Left renal cortex interstitium (tissue), 4 donors: Measurements from ENCODE around the gene LRRC9. TPM values are rescaled to one million over a fixed set of nuclear protein-coding genes. Genes with fewer than 3 reads are reported as not detected.
"Not testable (repeated sequence)": the region's sequence is repeated elsewhere in the genome, so short reads cannot be mapped to it uniquely, and the experiment has no call there.

Experiments used
- DNase-seq, 4 donors: peaks; one replicate each; pipeline ENCODE4 v3.0.0-alpha.2; 2013; ENCODE audit warnings: low read depth in 4 of 4, low spot score in 2 of 4, missing footprints in 1 of 4
- polyA plus RNA-seq, 4 donors: library from polyadenylated mRNA; unstranded; fragments of 120-200 nt; gene quantifications; one replicate each; pipeline ENCODE4 v1.2.1, GENCODE V29; 2013; ENCODE audit not compliant: insufficient read length in 4 of 4

Gene LRRC9
- 1 to 10 TPM; 1.8 to 3.5 (median 2.5) TPM for polyA plus RNA-seq

DNA sequence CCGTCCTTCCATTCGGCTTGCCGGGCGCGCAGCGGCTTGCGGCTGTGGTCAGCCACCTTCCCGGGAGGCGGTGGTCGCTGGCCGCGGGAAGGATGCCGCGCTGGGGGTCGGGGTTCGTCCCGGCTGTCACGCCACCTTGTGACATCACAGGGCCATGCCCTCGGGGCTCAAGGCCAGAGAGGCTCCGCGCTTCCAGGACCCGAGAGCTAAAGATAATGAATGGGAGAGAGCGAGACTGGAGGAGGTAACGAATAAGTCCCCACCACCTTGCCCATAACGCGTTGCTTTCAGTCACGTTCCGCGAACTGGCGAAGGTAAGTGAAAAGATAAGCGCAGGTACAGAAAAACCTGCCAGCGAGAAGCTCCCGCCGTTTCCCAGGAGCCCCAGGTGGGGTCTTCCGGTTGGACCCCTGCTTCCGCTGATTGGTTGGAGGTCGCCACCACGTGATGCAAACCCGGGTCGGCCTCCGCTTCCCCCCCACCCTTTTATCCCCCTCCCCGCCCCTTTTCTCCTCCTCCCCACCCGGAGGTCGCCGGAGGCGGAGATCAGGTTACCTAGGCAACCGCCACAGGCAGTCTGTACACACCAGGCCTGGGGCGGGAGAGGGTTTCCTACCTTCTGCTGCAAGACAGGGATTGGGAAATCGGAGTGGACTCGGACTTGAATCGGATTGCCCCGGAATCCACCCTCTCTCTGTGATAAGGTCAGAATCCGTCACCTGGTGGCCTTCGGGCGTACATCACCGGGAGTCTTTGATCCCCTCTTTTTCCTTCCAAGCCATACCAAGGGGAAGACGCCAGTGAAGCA, at the start of gene LRRC9:
Gene LRRC9, plus strand, starts transcription at position 575 of the 808 bp plus-strand sequence.
- DNase-seq, result peak in 3 of 4 donors; percentile 53 to 62 (median 60)

DNA sequence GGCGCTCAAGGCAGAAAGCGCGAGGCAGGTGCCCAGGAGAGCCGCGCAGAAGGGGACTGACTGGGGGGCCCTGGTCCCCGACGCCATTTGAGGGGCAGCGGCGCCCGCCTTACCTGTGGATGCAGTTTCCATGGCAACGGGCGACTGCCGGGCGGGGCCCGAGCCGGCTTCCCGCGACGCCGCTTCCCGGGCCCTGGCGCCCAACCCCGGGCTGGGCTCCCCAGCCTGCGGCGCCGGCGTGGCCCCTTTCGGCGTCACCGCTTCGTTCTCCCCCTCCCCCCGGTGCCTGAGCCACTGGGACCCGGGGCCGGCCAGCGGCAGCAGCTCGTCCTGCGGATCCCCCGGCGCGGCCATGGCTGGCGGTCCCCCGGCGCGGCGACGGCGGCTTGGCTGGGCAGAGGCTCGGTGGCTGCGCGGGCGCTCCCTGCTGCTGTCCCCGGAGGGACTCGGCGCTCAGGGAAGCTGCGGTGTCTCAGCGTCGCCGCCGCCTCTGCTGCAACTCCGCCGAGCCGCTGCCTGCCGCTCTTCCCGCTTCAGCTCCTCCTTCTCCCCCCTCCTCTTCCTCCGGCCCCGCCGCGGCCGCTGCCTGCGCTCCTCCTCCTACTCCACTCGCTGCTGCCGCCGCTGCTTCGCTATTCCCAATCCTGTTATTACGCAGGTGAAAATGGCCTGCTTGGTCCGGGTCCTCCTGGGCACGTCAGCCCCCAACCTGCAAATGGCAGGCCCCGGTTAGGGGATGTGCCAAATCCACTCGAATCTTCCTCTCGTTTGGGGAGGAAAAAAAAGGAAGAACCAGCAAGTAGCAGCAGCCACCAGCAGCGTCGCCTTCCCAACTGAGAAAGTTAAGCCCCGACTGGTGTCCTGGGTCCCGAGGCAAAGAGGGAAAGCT, 49.4 kb upstream of the LRRC9 start, which contains the start of gene RTN1:
Gene RTN1, minus strand, starts transcription at position 500 of the 889 bp plus-strand sequence. Its CDS starts 146 bp downstream, at position 354.
- DNase-seq, result peak in 3 of 4 donors; percentile 44 to 63 (median 52)

DNA sequence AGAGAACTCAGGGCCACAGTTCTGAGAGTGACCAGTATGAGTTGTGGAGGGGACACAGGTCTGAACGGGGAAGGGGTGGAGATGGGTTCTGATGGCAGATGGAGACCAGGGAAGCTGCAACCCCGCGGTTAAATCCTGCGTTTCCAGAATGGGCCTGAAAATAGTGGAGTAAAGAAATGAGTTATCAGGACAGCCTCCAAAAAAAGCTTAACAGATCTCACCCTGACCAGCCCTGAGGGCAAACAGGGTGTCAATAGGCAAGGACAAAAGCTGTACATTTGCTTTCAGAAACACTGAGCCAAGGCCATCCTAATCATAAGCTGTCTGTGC, 48.8 kb upstream of the LRRC9 start:
- DNase-seq, result no peak

DNA sequence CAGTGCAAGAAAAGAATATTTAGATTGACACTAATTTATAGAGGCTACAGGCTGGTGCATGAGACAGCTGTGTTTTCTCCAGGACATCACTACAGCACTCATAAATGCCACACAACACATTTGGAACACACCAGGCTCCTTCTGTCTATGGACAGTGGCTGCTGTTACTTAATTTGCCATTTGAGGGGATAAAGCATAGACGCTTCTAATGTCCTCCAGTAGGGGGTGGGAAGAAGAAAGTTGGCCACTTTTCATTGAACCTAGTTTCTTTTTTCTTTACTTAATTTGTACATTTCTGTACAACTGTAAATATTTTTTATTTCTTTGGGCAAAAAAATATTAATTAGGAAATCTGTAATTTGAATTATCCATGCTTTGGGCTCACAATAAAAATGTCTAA, 37.0 kb upstream of the LRRC9 start:
- DNase-seq, result no peak

DNA sequence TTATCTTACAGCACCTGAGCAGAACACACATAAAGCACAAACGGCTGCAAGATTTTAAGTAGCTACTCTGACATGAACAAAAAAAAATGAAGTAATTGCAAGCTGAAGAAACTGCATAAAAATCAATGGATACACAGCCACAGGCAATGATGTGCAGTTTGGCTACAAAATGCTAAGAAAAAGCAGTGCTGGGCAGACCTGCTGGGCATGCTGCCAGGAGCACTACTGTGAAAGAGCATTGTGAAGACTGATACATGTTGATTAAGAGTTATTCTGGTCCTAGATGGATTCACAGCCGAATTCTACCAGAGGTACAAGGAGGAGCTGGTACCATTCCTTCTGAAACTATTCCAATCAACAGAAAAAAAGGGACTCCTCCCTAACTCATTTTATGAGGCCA, 29.3 kb upstream of the LRRC9 start:
- DNase-seq, result no peak

DNA sequence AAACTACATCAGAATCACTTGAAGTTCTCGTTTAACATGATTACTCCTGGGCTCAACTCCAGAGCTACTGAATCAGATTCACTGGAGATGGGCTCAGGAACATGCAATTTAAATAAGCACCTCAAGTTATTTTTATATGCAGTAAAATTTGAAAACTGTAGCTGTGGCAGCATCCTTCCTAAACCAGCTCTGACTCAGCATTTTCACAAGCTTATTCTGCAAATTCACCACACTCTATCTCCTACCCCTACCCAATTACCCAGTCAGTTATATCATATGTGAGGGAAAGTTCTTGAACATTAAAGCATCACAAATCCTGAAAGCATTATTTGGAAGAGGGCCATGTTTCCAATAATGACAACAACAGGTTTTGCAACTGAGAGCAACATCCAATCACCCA, 24.2 kb upstream of the LRRC9 start:
- DNase-seq, result no peak

DNA sequence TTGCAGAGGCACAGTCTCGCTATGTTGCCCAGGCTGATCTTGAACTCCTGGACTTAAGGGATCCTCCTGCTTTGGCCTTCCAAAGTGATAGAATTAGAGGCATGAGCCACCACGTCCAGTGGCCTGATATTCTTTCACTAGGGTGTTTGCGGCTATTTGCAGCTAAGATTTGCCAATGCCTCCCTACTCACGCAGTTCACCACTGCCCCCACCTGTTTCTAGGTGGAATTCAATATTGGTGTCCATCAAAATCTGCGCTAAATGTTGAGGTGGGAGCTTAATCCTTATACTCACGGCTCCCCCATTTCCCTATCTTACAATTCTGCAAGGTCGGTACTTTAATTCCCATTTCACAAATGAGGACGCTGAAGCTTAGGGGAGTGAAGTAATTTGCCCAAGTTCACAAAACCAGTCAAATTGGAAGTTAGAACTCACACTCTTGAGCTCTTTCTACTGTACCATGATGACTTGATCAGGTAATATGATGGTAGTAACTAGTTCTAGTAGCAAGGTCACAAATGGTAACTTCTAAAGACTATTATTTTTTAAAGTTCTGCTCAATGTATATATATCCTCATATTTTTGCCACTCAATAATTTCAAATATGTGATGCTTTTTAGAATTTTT, 22.1 kb upstream of the LRRC9 start:
- DNase-seq, result peak in 2 of 4 donors; percentile 9 to 21

DNA sequence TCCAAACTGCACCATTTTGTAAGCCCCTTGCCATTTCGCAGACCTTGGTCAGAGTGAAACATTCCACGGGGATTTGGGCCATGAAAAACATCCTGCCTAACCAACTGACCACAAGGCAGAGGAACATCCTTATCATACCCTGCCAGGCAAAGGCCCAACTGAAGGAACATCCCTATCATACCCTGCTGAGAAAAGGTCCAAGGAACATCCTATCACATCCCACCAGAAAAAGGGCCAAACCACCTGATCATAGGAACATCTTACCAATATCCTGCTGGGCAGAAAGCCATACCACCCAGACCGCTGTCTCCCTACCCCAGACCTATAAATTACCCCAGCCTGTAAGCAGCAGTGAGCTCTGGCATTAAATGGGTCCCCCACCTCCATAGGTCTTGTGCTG, 19.4 kb upstream of the LRRC9 start:
- DNase-seq, result no peak

DNA sequence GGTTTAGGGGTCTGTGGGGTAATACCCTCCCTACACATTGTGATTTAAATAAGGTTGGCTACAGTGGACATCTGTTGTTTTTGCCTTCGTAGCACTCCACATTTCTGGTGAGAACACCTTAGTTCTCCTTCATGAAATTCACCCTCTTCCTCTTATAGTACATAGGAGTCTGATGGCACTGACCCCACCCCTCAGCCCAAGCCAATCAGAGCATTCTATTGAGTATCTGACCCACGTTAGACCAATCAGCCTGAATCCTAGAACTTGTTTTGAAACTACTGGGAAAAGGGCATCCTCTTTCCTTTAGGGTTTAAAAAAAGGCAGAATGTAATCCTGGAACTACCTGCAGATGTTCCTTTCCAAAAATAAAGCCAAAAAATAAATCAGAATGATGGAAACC, 15.8 kb upstream of the LRRC9 start:
- no peak for DNase-seq

DNA sequence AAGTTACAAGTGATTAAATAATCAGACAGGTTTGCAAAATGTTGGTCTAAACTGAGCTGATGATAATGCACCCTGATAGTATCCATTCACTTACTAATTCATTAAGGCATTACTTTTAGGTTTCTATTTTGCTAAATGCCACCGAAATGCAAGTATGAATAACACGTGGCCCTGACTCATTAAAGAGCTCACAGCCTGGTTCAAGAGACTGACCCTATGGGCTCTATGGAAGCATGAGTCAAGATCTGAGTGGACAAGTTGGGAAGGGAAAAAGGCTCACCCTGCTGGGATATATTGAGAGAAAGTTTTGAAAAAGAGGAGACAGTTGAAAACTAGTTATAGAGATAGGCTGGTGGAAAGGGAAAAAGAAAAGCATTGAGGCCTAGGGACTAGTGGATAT, 14.8 kb upstream of the LRRC9 start:
- DNase-seq, result no peak

DNA sequence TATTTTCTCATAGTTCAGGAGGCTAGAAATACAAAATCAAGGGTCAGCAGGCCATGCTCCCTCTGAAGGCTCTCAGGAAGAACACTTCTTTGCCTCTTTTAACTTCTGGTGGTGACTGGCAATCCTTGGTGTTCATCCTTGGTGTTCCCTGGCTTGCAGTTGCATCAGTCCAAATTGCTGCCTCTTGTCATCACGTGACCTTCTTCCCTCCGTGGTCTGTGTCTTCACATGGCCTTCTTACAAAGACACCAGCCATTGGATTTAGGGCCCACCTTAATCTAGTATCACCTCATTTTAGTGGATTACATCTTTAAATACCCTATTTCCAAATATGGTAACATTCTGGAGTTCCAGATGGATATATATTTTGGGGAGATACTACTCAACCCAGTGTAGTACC, 7.5 kb upstream of the LRRC9 start:
- DNase-seq, result no peak

DNA sequence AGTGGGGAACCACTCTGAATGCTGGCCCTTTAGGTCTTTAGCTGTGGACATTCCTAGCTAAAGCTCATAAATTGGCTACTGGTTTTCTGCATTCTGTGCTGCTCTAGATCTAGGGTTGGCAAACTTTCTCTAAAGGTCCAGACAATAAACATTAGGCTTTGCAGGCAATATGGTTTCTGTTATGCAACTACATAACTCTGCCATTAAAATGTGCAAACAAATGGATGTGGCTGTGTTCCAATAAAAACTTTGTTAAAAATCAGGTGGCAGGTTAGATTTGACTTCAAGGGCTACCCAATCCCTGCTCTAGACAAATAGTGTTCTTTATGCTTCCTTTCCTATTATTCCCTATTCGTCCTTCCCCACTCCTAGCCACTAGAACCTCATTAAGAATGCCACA, 6.8 kb upstream of the LRRC9 start:
- DNase-seq, result no peak

DNA sequence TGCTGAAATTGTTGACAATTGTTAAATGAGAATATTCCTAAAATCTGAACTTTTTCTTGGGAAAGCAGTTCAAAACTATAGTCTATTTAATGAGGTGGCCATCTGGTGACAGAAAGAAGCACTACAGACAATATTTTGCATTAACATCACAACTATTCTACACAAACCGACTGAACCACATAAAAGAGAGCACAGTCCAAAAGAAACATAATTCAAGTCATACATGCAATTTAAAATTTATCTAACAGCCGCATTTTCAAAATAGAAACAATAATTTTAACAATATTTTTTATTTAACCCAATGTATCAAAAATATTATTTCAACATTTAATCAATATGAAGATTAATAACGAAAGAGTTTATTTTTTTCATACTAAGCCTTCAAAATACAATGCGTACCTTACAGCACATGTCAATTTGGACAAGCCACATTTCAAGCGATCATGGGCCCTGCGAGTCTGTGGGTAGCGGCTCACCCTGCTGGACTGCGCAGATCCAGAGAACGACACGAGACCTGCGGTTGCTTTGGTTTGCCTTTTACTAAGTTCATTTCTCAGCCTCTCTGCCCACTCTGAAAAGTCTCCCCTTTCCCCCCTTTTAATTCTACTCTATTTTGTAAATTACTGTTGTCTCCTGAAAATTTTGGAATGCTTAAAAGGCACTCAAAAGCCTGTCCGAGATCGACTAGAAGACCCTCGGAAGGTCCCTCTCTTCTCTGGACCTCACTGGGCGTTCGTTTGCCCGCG, 947 bp upstream of the LRRC9 start:
- peak in 2 of 4 donors; percentile 11 to 43 for DNase-seq

DNA sequence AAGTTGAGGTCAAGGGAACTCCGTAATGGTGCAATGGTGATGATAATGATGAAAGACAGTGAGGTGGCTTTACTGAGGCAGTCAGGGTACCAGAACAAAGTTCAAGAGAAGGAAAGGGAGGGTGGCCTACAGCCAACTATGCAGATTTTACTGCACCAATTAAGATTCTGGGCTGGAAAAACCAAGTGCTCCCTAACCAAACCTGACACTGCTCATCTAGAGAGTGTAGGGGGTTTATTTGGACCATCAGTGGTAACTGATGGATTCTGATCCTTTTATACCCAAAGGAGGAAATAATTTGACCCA, 387 bp downstream of the LRRC9 start:
- peak in 1 of 4 donors; percentile 18 for DNase-seq

DNA sequence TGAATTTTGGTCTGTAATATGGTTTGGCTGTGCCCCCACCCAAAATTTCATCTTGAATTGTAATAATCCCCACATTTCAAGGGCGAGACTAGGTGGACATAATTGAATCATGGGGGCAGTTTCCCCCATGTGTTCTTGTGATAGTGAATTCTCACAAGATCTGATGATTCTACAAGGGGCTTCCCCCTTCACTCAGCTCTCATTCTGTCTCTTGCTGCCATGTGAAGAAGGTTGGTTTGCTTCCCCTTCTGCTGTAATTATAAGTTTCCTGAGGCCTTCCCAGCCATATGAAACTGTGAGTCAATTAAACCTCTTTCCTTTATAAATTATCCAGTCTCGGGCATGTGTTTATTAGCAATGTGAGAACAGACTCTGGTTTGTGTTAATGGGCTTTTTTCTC, 5.9 kb downstream of the LRRC9 start:
- no peak for DNase-seq

DNA sequence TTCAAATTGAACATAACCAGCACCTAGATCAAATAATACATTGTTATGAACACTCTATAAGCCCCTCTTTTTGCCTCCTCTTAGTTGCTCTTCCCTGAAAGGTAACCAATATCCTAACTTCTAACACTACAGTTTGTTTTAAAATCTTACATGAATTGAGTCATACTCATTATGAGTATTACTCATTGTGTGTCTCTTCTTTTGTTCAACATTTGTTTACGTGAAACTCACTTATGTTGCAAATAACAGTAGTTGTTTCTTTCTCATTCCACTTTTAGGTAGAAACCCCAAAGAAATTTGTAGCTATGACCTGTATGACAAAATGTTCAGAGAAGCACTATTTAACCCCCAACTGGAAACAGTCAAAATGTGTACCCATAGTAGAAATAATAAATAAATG, 6.6 kb downstream of the LRRC9 start:
- no peak for DNase-seq

DNA sequence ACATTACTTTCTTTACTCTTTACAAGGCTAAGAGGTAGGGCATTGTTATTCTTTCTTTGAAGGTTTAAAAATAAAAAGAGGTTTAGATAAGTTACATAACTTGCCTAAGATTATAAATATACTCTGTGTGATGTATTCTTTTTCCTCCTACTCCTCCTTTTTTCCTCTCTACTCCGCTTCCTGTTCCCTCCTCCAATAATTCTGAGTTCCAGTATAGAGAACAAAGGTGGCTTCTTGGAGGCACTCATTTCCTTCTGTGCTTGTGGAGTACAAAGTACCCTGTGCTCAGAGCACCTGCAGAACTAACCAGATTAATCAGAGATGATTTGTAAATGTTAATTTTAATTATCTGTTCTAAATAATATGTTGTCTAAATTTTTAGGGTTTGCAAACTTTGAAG, 11.3 kb downstream of the LRRC9 start:
- no peak for DNase-seq

DNA sequence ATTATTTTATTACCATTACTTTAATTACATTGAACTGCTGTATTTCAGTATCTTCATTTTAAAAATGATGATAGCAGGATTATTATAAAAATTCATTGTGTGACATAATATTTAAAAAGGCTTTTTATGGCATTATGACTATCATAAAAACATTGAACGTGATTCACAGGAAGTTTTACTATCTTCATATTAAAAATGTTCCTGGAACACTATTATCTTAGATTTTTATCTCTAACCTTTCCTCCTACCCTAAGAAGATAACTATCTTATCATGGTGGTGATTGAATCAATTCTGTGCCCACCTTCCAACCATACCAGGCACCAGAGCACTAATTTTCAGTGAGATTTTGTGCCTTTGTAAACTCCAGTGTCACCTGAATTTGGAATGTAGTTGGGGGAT, 16.2 kb downstream of the LRRC9 start:
- DNase-seq, result no peak

DNA sequence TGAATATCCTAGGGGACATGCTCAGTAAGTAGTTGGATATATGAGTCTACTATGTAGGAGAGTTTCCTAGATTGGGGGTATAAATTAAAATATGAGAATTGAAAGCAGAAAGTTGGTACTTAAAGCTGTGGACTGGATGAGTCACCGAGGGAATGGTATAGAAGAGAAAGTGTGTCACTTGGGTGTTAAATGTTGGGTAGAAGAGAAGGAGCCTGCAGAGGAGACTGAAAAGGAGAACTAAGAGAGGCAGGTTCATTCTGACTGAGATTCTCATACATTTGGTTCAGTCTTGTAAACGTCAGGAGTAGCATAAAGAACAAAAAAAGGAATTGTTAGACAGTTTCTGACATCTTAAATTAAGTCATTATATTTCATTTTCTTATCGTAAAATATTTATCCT, 19.9 kb downstream of the LRRC9 start:
- DNase-seq, result no peak

DNA sequence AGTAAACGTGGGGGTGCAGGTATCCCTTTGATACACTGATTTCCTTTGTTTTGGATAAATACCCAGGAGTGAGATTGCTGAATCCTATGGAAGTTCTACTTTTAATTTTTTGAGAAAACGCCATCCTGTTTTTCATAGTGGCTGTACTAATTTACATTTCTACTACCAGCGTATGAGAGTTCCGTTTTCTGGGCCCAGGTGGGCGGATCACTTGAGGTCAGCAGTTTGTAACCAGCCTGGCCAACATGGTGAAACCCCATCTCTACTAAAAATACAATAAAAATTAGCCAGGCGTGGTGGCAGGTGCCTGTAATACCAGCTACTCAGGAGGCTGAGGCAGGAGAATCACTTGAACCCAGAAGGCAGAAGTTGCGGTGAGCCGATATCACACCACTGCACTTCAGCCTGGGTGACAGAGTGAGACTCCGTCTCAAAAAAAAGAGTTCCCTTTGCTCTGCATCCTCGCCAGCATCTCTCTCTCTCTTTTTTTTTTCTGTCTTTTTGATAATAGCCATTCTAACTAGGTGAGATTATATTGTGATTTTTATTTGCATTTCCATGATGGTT, 22.4 kb downstream of the LRRC9 start:
- DNase-seq, result not testable (repeated sequence)
